H1 (cell line): ENCODE measurements around the gene PLA2G4E. TPM values are rescaled to one million over a fixed set of nuclear protein-coding genes. Genes with fewer than 3 reads are reported as not detected.

ENCODE experiments used
- CEBPB ChIP-seq: IDR thresholded peaks from 2 replicates; pipeline ENCODE4 v1.6.1; 2012; ENCODE audit warnings: low read depth, low read length
- CTBP2 ChIP-seq: IDR thresholded peaks from 2 replicates; pipeline ENCODE4 v1.7.0; 2011; ENCODE audit warnings: borderline replicate concordance, mild to moderate bottlenecking, moderate library complexity, mixed read lengths, low read length; ENCODE audit not compliant: insufficient read depth, insufficient read length
- GTF2F1 ChIP-seq: IDR thresholded peaks from 2 replicates; pipeline ENCODE4 v1.6.1; 2012; ENCODE audit warnings: low read depth, low read length, improper control_type of control experiment, borderline replicate concordance
- KDM1A ChIP-seq: fragments of 200-600, 300-600 bp; sonication (generic); IDR thresholded peaks from 2 replicates; pipeline ENCODE4 v1.7.1; 2016; ENCODE audit warnings: mild to moderate bottlenecking, low read length, borderline replicate concordance
- NRF1 ChIP-seq: IDR thresholded peaks from 2 replicates; pipeline ENCODE4 v1.6.1; 2011; ENCODE audit warnings: mild to moderate bottlenecking, low read depth, low read length, improper control_type of control experiment
- RNF2 ChIP-seq: fragments of 200-900, 300-1000 bp; sonication (generic); IDR thresholded peaks from 2 replicates; pipeline ENCODE4 v1.7.1; 2016; ENCODE audit warnings: borderline replicate concordance, low read depth, mild to moderate bottlenecking, antibody characterized with exemption, low read length; ENCODE audit not compliant: poor library complexity, severe bottlenecking; ENCODE audit errors: missing control alignments
- SIRT6 ChIP-seq: IDR thresholded peaks from one replicate; pipeline ENCODE4 v1.7.1; 2012; ENCODE audit warnings: low read length, inconsistent platforms
- polyA plus RNA-seq, 7 experiments: library from polyadenylated mRNA; depleted of rRNA in 3 of 7; stranded (reverse) in 5 of 7; unstranded in 2 of 7; fragments of >200 nt in 5 of 7; fragments of 200-250 nt in 2 of 7; gene quantifications; 1 replicate in 5 of 7; 2 replicates in 1 of 7; 4 replicates in 1 of 7; pipeline versions ENCODE4 v1.2.1 to v1.2.3, GENCODE V29; 2011 to 2013; ENCODE audit warnings: missing spikeins in 2 of 7, mixed read lengths in 2 of 7
- total RNA-seq: library from RNA; stranded (reverse); fragmentation: NEBNext Ultra II Directional; extraction: Animal tissue kit (Norgen Biotek cat#: 25700); gene quantifications from 2 replicates; pipeline ENCODE4 v1.2.1, GENCODE V29; 2021
- TF ChIP-seq, protein P1 (sequence below): fragments of 300-600 bp; sonication (generic); IDR thresholded peaks from 2 replicates; pipeline ENCODE4 v1.7.1; 2012; ENCODE audit warnings: low read length, moderate library complexity, mild to moderate bottlenecking, inconsistent platforms; ENCODE audit not compliant: insufficient replicate concordance

PLA2G4E gene
- total and polyA plus RNA-seq, 2 of the 8 experiments (the other 6 are each of a cell fraction or from before 2014, with no cell fraction given): 0.03 TPM; not detected in 1

DNA sequence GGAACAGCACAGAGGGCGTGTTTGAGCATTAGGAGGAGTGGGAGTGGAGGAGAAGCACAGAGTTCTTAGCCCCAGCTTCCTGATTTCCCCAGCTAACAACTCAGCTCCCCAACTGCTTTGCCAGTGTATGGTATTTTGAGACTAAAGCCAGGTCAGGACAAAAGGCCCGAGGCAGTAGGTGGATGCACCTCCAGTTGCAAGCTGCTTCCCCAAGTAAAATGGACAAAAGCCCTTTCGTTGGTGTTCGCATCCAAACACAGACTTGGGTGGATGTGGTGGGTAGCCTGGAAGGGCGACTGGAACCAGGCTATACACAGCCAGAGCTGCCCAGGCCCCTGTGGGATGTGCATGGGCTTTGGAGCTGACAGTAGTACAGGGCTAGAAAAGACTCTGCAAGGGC is 36.2 kb downstream of the PLA2G4E start (continued):
- TF ChIP-seq, protein P1, sequence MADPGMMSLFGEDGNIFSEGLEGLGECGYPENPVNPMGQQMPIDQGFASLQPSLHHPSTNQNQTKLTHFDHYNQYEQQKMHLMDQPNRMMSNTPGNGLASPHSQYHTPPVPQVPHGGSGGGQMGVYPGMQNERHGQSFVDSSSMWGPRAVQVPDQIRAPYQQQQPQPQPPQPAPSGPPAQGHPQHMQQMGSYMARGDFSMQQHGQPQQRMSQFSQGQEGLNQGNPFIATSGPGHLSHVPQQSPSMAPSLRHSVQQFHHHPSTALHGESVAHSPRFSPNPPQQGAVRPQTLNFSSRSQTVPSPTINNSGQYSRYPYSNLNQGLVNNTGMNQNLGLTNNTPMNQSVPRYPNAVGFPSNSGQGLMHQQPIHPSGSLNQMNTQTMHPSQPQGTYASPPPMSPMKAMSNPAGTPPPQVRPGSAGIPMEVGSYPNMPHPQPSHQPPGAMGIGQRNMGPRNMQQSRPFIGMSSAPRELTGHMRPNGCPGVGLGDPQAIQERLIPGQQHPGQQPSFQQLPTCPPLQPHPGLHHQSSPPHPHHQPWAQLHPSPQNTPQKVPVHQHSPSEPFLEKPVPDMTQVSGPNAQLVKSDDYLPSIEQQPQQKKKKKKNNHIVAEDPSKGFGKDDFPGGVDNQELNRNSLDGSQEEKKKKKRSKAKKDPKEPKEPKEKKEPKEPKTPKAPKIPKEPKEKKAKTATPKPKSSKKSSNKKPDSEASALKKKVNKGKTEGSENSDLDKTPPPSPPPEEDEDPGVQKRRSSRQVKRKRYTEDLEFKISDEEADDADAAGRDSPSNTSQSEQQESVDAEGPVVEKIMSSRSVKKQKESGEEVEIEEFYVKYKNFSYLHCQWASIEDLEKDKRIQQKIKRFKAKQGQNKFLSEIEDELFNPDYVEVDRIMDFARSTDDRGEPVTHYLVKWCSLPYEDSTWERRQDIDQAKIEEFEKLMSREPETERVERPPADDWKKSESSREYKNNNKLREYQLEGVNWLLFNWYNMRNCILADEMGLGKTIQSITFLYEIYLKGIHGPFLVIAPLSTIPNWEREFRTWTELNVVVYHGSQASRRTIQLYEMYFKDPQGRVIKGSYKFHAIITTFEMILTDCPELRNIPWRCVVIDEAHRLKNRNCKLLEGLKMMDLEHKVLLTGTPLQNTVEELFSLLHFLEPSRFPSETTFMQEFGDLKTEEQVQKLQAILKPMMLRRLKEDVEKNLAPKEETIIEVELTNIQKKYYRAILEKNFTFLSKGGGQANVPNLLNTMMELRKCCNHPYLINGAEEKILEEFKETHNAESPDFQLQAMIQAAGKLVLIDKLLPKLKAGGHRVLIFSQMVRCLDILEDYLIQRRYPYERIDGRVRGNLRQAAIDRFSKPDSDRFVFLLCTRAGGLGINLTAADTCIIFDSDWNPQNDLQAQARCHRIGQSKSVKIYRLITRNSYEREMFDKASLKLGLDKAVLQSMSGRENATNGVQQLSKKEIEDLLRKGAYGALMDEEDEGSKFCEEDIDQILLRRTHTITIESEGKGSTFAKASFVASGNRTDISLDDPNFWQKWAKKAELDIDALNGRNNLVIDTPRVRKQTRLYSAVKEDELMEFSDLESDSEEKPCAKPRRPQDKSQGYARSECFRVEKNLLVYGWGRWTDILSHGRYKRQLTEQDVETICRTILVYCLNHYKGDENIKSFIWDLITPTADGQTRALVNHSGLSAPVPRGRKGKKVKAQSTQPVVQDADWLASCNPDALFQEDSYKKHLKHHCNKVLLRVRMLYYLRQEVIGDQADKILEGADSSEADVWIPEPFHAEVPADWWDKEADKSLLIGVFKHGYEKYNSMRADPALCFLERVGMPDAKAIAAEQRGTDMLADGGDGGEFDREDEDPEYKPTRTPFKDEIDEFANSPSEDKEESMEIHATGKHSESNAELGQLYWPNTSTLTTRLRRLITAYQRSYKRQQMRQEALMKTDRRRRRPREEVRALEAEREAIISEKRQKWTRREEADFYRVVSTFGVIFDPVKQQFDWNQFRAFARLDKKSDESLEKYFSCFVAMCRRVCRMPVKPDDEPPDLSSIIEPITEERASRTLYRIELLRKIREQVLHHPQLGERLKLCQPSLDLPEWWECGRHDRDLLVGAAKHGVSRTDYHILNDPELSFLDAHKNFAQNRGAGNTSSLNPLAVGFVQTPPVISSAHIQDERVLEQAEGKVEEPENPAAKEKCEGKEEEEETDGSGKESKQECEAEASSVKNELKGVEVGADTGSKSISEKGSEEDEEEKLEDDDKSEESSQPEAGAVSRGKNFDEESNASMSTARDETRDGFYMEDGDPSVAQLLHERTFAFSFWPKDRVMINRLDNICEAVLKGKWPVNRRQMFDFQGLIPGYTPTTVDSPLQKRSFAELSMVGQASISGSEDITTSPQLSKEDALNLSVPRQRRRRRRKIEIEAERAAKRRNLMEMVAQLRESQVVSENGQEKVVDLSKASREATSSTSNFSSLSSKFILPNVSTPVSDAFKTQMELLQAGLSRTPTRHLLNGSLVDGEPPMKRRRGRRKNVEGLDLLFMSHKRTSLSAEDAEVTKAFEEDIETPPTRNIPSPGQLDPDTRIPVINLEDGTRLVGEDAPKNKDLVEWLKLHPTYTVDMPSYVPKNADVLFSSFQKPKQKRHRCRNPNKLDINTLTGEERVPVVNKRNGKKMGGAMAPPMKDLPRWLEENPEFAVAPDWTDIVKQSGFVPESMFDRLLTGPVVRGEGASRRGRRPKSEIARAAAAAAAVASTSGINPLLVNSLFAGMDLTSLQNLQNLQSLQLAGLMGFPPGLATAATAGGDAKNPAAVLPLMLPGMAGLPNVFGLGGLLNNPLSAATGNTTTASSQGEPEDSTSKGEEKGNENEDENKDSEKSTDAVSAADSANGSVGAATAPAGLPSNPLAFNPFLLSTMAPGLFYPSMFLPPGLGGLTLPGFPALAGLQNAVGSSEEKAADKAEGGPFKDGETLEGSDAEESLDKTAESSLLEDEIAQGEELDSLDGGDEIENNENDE: no peak
- TF ChIP-seq NRF1: no peak
- TF ChIP-seq CTBP2: no peak
- no peak for TF ChIP-seq KDM1A
- TF ChIP-seq RNF2: no peak
- no peak for TF ChIP-seq GTF2F1
- TF ChIP-seq SIRT6: no peak
- TF ChIP-seq CEBPB: no peak
- TF ChIP-seq, all 59 proteins: peak for 0
